ENCODE data around the gene TMED6.
A peak's percentile ranks its signal among the peaks of the same experiment; 100 is the strongest.

The TMED6 gene

DNA sequence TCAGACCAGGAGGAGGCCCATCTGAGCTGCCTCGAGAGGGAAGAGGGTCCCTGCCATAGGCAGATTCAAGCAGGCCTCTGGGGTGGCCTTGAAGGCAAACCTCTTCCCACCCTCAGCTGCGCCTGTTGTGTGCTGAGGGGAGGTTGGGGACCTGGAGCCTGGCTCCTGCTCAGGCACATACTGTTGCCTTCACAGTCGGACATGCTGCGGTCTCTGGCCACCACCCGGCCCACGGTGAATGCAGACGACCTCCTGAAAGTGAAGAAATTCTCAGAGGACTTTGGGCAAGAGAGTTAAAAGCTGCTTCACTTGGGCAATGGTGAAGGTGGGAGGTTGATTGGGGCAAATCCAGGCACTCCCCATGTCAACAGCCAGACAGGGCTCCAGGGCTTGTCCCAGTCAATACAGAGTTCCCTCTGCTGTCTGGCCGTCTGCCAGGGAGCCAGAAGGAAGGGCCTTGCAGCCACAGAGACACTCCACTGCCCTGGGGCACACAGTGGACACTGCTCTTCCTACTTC, 27.5 kb downstream of the TMED6 start:
- DNase-seq (ENCODE audit: low spot score) = peak; percentile 44

DNA sequence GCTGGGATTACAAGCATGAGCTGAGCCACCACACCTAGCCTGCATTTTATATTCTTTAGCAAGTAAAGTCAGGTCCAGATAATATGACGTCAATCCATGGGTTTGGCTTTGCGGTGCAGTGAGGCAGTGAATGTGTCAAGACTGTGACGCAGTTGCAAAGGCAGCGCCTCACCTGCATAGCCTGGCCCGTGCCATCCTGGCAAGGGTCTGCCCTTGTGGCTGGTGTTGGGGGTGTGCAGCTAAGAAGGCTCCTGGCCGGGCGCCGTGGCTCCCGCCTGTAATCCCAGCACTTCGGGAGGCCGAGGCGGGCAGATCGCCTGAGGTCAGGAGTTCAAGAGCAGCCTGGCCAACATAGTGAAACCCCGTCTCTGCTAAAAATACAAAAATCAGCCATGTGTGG, 28.2 kb downstream of the TMED6 start:
- DNase-seq (ENCODE audit: low spot score) = no peak

DNA sequence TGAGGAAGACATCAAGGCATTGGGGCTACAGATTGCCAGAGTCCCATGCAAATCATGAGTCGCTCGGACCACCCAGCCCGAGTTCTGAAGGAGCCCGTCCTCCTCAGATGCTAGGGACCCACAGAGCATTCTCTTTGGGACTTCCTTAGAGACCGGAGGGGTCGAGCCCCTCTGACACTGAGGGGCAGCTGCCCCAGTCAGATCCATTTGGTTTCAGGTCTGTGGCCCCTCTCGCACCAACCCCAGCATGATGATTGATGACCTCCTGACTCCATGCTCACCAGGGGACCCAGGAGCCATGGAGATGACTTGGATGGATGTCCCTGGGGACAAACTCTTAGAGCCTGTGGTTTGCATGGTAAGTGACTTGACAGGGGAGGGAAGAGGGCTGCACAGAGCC, 29.2 kb downstream of the TMED6 start:
- DNase-seq (ENCODE audit: low spot score) = no peak

DNA sequence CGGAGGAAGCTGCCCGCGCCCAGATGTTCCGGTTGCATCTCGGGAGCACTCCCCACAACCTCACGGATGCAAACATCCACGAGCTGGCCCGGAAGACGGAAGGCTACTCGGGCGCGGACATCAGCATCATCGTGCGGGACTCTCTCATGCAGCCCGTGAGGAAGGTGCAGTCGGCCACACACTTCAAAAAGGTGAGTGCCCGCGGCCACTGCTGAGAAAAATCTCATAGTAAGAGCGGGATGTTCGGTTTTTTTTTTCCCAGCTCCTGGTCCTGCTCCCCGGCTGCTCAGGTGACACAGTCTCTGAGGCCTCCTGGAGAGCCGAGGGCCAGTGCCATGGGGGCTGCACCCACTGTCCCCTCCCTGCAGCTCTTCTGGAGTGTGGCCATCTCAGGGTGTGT, 30.5 kb downstream of the TMED6 start:
- no peak for DNase-seq (ENCODE audit: low spot score)

DNA sequence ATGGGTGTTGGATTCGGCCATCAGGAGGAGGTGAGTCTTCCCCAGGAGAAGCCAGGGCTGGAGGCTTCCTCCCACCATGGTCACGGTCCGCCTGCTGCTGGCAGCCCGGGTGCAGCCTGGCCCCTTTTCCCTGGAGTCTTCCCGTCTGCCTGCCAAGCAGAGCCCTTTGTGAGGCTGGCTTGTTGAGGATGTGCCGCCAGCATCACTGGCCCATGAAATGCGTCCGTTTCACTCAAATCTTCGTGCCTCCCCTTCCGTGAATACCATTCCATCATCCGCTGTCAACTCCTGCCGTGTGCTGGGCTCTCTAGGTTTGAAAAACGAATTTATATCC, 30.9 kb downstream of the TMED6 start:
- no peak for DNase-seq (ENCODE audit: low spot score)

DNA sequence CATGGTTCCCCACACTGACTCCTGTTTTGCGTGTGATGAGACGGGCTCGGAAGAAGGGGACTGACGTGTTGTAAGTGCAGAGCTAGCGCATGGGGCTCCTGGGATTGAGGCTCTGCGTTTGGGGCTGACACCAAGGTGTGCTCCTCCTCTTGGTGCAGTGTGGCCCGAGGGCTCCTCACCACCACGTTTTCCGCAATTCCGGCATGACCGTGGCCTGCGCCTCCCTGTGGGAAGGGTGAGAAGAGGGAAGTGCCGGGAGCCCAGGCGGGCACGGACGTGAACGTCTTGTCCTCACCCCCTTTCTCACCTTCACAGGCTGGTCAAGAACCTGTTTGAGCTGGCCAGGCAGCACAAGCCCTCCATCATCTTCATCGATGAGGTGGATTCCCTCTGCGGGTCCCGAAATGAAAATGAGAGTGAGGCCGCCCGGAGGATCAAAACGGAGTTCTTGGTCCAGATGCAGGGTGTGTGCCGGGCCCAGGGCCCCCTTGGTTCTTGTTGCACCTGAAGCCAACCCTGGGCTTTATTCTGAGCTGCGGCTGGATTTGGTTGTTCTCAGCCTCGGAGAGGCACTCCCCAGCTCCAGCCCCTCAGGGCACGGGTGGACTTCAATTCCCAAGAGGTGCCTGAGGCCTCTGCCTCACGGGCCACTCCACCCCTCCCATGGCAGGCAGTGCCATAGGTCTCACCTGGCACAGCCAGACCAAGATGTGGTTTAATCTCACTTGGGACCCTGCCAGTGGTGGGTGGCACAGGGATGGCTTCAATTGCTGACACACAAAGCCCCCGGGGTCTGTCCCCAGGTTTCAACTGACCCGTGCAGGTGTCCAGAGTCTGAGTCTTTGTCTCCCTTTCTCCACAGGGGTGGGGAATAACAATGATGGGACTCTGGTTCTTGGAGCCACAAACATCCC, 31.5 kb downstream of the TMED6 start:
- no peak for DNase-seq (ENCODE audit: low spot score)

DNA sequence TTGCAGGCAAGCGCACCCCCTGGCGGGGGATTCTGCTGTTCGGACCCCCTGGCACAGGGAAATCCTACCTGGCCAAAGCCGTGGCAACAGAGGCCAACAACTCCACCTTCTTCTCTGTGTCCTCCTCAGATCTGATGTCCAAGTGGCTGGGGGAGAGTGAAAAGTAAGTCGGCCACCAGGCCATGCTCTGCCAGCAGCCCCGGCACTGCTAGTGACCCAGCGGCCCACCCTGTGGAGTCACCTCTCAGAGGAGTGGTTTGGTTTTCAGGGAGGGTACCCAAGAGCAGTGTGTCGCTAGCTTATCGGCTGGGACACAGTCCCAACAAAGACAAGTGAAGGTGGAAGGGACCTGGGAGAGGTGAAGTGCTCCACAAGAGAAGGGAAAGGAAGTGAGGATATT, 32.2 kb downstream of the TMED6 start:
- no peak for DNase-seq (ENCODE audit: low spot score)

DNA sequence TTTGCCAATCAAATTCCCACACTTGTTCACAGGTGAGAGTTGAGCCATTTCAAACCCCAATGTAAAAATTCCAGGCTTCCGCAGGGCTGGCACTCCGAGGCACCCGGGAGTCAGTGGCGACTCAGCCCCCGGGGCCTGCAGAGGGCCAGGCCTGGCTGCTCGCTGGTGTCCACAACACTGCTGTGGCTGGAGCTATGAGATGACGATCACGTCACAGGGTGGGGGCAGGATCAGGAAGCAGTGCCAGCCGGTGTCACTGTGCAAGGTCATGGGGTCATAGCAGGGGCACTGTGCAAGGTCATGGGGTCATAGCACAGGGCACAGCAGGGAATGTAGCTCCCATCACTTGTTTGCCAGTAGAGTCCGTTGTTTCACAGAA, 32.7 kb downstream of the TMED6 start:
- DNase-seq (ENCODE audit: low spot score) = no peak

DNA sequence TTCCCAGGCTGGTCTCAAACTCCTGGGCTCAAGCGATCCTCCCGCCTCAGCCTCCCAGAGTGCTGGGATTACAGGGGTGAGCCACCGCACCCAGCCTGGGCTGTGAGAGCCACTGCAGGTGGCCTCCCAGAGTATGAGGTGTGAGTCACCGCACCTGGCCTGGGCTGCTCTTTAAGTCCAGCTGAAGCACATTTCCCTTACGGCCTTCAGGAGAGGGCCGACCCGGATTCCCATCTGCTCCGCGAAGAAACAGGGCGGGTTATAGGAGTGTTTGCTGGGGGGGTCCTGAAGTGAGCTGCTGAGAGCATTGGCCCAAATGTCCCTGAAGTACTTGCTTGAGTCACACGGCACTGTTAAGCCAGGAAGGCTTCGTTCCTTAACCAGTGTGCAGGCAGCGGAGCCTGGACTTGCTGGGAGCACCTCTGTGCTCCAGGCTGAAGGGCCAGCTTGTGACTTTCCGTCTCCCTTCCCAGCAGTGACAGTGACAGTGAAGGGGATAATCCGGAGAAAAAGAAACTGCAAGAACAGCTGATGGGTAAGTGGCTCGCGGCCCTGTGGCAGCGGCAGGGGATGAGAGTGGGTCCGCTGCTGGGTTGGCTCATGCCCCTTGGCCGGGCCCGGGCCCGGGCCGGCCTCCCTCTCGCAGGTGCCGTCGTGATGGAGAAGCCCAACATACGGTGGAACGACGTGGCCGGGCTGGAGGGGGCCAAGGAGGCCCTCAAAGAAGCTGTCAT, 33.2 kb downstream of the TMED6 start:
- DNase-seq (ENCODE audit: low spot score) = no peak

DNA sequence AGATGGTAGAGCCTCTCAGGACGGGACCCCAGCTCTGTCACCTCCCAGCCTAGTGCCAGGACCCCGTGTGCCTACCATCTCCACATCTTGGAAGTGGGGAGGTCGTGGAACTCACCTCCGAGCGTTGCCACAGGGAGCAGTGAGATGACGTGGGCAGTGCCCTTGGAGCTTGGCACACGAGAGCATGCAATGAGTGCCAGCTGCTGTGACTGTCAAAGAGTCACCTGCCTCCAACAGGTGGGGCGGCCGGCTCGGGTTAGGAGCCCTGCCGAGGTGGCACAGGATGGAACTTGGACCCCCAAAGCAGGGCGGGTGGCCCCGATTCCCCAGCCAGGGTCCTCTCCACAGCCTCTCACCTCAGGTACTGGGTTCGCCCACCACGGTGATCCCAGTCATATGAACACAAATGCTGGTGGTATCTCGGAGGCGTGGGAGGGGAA, 35.0 kb downstream of the TMED6 start:
- DNase-seq (ENCODE audit: low spot score) = no peak

DNA sequence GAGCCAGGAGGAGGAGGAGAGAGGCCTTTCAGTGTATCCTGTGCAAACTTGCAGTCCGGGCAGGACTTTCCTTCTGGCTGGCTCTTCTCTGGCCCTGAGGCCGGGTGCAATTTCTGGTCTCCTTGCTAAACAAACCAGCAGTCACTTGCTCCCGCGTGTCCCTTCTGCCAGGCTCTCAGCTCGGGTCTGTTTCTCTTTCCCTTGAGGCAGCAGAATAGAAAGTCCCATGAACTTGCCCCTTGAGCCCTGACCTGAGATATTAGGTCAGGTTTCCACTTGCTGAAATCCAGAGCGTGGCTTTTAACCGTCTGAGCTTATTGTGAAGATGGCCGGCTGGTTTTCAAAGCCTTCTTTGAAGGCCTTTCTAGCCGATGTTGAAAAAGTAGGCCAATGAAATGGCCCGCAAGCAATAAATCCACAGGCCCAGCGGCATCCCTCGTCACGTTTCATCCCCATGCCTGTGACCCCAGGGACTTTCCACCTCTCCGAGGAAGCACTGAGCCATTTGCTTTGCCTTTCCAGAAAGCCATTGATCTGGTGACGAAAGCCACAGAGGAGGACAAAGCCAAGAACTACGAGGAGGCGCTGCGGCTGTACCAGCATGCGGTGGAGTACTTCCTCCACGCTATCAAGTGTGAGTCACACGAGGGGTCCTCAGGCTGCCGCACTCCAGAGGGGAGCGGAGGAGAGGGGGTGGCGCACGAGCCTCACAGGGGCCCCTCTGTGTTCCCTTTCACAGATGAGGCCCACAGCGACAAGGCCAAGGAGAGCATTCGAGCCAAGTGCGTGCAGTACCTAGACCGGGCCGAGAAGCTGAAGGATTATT, 35.9 kb downstream of the TMED6 start:
- no peak for DNase-seq (ENCODE audit: low spot score)

DNA sequence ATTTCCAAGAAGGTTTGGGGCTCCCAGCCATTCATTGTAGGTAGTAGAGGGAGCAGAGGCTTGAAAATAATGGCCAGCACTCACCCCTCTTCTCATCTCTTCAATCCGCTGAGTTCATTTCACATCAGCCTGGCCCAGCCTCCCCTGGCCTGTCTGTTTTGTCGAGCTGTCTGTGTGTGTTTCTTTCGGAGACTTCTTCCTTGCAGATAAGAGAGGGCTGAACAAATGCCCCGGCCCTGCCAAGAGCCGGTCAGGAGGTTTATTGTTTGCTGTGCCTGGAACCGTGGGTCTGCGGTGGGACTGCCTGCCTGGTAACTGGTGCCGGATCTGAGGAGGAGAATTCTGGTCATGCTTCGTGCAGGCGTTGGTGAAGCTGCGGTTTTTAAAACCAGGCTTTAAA, 37.1 kb downstream of the TMED6 start:
- DNase-seq (ENCODE audit: low spot score) = peak; percentile 46

DNA sequence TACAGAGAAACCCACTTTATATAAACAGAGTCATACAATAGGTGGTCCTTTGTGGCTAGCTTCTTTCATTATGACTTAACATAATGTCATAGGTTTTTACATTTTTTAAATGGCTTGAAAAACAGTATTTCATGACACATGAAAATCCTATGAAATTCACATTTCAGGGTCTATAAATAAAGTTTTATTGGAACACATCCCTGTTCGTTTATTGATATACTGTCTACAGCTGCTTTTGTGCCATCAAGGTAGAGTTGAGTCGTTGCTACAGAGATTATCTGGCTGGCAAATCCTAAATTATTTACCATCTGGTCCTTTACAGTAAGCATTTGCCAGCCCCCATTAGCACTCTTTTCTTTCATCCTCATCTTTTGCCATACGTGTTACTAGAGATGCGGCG, 38.1 kb downstream of the TMED6 start:
- DNase-seq (ENCODE audit: low spot score) = no peak

DNA sequence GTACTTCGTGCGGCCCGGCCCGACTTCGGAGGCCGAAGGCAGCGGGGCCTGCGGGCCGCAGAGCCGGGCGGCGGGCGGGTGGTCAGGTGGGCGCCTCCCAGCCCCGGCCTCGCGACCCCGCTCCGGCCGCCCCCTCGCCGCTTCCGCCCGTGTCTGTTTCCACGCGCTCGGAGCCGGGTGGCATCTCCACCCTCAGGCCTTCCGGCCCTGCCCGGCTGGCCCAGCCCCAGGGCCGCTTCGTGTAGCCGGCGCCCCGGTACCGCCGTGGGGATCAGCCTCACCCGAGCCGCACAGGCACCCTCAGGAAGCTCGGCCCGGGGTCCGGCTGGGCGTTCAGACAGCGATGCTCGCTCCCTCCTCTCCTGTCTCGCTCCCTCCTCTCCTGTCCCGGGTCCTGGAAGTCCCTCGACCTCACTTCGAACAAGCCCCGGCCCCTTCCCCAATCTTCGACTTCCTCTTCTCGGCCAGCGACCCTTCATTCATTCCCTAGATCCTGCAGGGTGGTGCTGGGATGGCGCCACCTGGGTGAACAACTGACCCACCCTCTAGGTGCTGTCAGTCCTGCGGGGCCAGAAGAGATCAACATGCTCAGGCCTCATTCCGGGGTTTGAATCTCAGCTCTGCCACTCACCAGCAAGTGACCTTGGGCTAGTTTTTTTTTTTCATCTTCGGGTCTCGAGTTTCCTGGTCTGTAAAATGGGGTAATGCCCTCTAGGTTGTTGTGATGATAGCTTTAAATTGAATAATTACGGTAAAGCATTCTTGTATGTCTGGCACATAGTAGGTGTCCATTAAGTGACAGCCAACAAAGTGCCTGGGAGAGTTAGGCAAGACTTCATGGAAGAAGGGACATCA, 39.8 kb downstream of the TMED6 start:
- DNase-seq (ENCODE audit: low spot score) = no peak

DNA sequence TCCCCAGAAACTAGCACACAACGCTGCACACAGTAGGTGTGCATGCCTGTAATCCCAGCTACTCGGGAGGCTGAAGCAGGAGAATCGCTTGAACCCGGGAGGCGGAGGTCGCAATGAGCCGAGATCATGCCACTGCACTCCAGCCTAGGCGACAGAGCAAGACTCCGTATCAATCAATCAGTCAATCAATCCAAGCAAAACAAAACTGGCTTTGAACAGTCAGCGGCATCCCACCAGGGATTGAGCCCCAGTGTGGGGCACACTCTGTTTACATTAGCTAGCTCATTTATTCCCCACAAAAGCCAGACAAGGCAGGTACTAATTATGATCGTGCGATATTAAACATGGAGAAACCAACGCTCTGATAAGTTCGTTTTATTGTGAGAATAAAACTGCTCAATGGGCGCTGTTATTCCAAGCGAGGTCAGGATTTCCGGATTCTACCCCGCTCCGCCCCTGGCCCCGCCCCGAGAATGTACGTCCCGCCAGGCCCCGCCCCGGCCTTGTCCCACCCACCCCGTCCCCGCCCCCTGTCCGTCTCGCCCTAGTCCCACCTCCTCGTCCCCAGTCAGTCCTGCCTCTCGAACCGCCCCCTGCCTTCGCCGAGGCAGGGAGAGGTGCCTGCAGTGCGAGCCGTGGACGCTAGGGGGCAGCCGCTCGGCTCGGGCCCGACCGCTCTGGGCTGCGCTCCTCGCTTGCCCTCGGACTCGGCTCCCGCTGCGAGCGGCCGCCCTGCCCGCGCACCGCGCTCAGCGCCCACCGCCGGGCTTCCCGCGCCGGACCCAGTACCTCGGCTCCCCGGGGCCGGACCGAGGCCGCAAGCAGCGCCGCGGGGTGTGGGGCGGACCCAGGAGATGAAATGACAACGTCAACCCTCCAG, 40.7 kb downstream of the TMED6 start, which contains the start of gene VPS4A:
Gene VPS4A, plus strand, starts transcription at position 698 of the 880 bp plus-strand sequence. Its CDS starts 162 bp downstream, at position 860.
- peak; percentile 96 for DNase-seq (ENCODE audit: low spot score)

DNA sequence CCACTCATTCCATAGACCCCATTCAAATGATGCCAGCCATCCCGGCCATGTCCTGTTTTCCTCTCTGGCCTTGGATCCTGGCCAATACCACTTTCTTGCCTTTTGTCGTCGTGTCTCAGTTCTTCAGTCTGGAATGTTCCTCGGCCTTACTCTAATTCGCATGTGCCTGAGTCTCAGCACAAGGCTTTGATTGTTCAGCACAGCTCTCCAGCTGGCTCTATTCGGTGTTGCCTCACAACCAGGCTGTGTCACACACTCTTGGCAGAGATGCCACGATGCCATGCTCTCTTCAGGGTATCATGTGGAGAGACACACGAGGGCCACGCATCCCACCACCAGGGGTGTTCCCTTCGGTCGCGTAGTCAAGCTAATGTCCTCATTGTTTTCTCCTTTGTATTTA, 42.3 kb downstream of the TMED6 start:
- peak; percentile 89 for DNase-seq (ENCODE audit: low spot score)

DNA sequence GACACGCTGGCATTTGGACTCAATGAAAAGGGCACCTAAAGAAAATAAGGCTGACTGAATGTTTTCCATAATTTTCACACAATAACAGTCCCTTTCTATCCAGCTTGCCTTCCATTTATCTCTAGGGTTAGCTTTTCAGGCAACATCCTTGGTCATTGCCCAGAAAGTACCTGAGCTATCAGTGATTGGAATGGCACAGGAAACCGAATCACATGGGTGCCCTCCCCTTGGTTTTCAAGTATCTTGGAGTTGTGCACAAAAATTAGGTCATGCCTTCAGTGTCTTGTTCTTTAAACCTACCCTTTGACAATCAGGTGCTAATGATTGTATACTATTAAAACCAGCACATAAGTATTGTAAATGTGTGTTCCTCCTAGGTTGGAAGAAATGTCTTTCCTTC, 43.7 kb downstream of the TMED6 start:
- DNase-seq (ENCODE audit: low spot score) = no peak

DNA sequence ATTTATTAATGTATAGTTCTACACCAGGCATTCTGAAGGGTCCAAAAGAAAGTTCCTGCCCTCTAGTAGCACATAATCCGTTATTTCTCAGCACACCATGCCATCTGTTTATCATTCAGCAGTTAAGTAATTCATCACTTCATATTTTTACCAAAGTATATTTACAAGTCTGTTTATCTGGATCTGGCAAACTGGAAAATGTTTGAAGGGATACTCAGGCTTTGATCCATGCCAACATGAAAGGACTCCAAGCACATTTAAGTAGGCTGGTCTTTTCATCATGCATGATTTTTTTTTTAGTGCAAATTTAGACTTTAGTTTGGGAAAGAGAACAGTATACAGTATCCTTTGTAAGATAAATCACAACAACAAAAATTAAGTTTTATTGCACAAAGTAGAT, 44.5 kb downstream of the TMED6 start:
- no peak for DNase-seq (ENCODE audit: low spot score)

DNA sequence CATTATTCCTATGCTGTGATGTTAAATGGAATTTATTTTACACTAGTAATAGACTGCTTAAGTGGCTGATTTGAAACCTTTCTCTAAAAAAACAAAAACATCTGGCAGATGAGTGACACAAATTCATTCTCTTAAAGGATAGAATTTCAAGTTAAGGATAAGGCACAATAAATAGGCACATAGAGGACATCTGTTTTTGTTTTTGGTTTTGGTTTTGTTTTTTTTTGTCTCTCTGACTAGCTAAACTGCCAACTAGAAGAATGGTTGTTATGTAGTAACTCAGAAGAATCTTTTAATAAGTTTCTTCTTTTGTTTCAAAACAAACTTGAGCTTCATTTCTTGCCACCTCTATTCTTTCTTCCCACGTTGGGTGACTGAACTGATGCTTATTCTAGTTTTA, 45.6 kb downstream of the TMED6 start:
- no peak for DNase-seq (ENCODE audit: low spot score)

DNA sequence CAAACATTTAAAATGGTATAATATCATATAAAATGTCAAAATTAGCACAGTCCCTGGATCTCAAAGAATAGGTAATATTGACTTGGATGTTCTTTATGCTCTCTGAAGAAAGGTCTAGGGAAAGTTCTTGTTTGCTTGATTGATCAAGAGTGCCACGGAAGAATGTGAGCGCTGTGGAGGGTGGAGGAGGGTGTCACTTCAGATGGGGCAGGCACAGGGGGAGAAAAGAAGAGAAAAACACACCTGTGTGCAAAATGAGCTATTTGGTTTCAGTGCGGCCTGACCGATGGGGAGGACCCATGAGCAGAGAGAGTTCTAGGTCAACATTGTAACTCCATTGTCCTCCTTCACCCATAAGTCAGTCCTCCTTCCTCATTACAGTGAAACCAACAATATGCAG, 49.3 kb downstream of the TMED6 start:
- no peak for DNase-seq (ENCODE audit: low spot score)

All from pons (tissue), 1 donor.